Activated CD4-positive, alpha-beta T cell treated with anti-CD3 and anti-CD28 coated beads for 36 hours (primary cell): ENCODE data around the gene ZPR1. TPM values are rescaled to one million over a fixed set of nuclear protein-coding genes. Genes with fewer than 3 reads are reported as not detected.
"Not testable (repeated sequence)": the region's sequence is repeated elsewhere in the genome, so short reads cannot be mapped to it uniquely, and the experiment has no call there.

Experiments used
- ATAC-seq: fragments of 200-7000 bp; cut with Tn5 transposase; one replicate; pipeline ENCODE4 v1.10.0; 2021; ENCODE audit warnings: mild to moderate bottlenecking, moderate library complexity
- CTCF ChIA-PET: fragments of 350-600 bp; sonication (Branson Sonifier 250); formaldehyde crosslinking; loops from one replicate; lab custom pipeline; 2021; ENCODE audit warnings: antibody characterized with exemption; lab: Charles Lee
- POLR2A ChIA-PET: fragments of 350-600 bp; sonication (Branson Sonifier 250); formaldehyde crosslinking; loops from one replicate; lab custom pipeline; 2021; ENCODE audit warnings: antibody characterized with exemption, inconsistent platforms; lab: Charles Lee
- DNase-seq: peaks from one replicate; pipeline ENCODE4 v3.0.0-alpha.2; 2020
- H3K27ac Mint-ChIP-seq: one replicate; pipeline ENCODE4 v1.8.0; 2021; ENCODE audit warnings: mixed read lengths
- H3K27me3 Mint-ChIP-seq: one replicate; pipeline ENCODE4 v1.8.0; 2021; ENCODE audit warnings: mixed read lengths
- H3K36me3 Mint-ChIP-seq: one replicate; pipeline ENCODE4 v1.8.0; 2021; ENCODE audit warnings: low read depth, mixed read lengths
- H3K4me1 Mint-ChIP-seq: one replicate; pipeline ENCODE4 v1.8.0; 2021; ENCODE audit warnings: mixed read lengths
- H3K4me3 Mint-ChIP-seq: one replicate; pipeline ENCODE4 v1.8.0; 2021; ENCODE audit warnings: mild to moderate bottlenecking, moderate library complexity, mixed read lengths
- H3K9me3 Mint-ChIP-seq: one replicate; pipeline ENCODE4 v1.8.0; 2021; ENCODE audit warnings: low read depth, mixed read lengths
- intact Hi-C, 2 experiments: fragments of 100-400 bp; cut with DNase I in 1 of 2; cut with micrococcal nuclease in 1 of 2; formaldehyde crosslinking; loops; one replicate each; pipeline versions ENCODE4 v1.14.2 to v1.15.1; 2022 to 2024; cut with DNase I, micrococcal nuclease
- total RNA-seq, 2 experiments: library from RNA; stranded (reverse); gene quantifications; one replicate each; pipeline ENCODE4 v1.2.3, GENCODE V29; 2021

The ZPR1 gene
- total RNA-seq, 2 experiments from 2014 or later = 88.8 to 106 TPM

GRCh38 chr11:116804001-116804400, 16.2 kb upstream of the ZPR1 start:
- no peaks in the 10 kb centered on the region for H3K4me1 Mint-ChIP-seq
- no peaks in the 10 kb centered on the region for H3K9me3 Mint-ChIP-seq
- intact Hi-C loops = no loop called here
- ChIA-PET POLR2A (no interaction called here), CTCF (interaction anchor here (0.9 to 1.3 kb wide), 3 partner anchors 9 to 32 kb away, joined by 3 to 6 read pairs (median 4); partner anchors contain the start of gene APOA5)
- no peak overlapping the region for H3K4me3 Mint-ChIP-seq
- no peak for ATAC-seq
- H3K27me3 Mint-ChIP-seq = peaks cover 7% of the 10 kb centered on the region
- H3K36me3 Mint-ChIP-seq = no peaks in the 10 kb centered on the region
- H3K27ac Mint-ChIP-seq = no peak overlapping the region
- DNase-seq = no peak

- POLR2A ChIA-PET, H3K27ac Mint-ChIP-seq, intact Hi-C loops, H3K4me1 Mint-ChIP-seq, DNase-seq, H3K27me3 Mint-ChIP-seq, ATAC-seq, H3K4me3 Mint-ChIP-seq, H3K9me3 Mint-ChIP-seq, H3K36me3 Mint-ChIP-seq: not testable (repeated sequence)
- CTCF ChIA-PET = interaction anchor here (0.6 to 1.0 kb wide), 2 partner anchors 9 to 10 kb away, joined by 3 read pairs; partner anchors contain the start of gene APOA5
These were observed 13.8 kb upstream of the ZPR1 start for GRCh38 chr11:116801662-116802061.

DNA sequence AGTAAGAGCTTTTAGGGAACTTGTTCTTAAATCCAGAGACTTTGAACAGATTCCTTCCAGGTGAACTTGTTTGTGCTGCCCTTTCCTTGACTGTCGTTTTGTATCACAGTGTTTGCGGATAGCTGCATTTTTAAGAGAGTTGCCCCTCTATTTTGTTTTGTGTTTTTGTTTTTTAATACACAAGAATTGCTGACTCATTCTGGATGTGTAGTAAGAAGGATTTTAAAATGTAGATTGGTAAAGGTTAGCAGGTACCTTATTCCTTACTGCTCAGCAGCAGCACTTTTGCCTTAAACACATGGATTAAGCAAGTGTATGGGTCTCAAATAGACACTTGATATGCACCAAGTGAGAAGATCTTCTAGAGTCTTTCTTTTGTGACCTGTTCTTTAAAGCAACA, 12.8 kb upstream of the ZPR1 start:
- intact Hi-C loops = no loop called here
- H3K4me1 Mint-ChIP-seq = peaks cover 3% of the 10 kb centered on the region
- H3K4me3 Mint-ChIP-seq = no peak overlapping the region
- H3K36me3 Mint-ChIP-seq = no peaks in the 10 kb centered on the region
- ATAC-seq (no peak), DNase-seq (no peak)
- H3K9me3 Mint-ChIP-seq = no peaks in the 10 kb centered on the region
- no peak overlapping the region for H3K27ac Mint-ChIP-seq
- peaks cover 7% of the 10 kb centered on the region for H3K27me3 Mint-ChIP-seq
- ChIA-PET POLR2A (no interaction called here), CTCF (interaction anchor here (0.6 to 2.1 kb wide), 4 partner anchors 10 to 379 kb away, joined by 3 to 10 read pairs (median 3); partner anchors contain the start of gene APOA5)

GRCh38 chr11:116798368-116798767, 10.5 kb upstream of the ZPR1 start:
- Mint-ChIP-seq H3K27me3 (peaks cover 7% of the 10 kb centered on the region), H3K4me3 (no peak overlapping the region), H3K36me3 (no peaks in the 10 kb centered on the region), H3K9me3 (no peaks in the 10 kb centered on the region), H3K27ac (no peak overlapping the region), H3K4me1 (peaks cover 3% of the 10 kb centered on the region)
- ATAC-seq (peak; percentile 76), DNase-seq (no peak)
- intact Hi-C loops = no loop called here
- CTCF ChIA-PET = interaction anchor here (1.3 kb wide), 1 partner anchor 26 kb away, joined by 5 read pairs; the partner anchor contains the start of gene BUD13
- POLR2A ChIA-PET = no interaction called here

DNA sequence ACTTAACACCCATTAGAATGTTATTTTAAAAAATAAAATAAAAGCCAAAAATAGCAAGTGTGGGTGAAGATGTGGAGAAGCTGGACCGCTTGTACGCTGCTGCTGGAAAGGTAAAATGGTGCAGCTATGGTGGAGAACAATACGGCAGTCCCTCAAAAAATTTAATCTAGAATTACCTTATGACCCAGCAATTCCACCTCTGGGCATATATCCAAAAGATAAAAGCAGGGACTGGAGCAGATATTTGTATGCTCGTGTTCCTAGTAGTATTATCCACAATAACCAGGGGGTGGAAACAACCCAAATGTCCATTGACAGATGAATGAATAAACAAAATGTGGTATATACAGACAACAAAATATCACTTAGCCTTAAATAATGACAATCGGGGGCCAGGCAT, 10.0 kb upstream of the ZPR1 start:
- DNase-seq = no peak
- no peak for ATAC-seq
- intact Hi-C loops = no loop called here
- POLR2A ChIA-PET = no interaction called here
- Mint-ChIP-seq H3K36me3 (no peaks in the 10 kb centered on the region), H3K9me3 (no peaks in the 10 kb centered on the region), H3K4me3 (no peak overlapping the region), H3K27me3 (peaks cover 7% of the 10 kb centered on the region), H3K4me1 (peaks cover 3% of the 10 kb centered on the region), H3K27ac (no peak overlapping the region)
- CTCF ChIA-PET = no interaction called here

DNA sequence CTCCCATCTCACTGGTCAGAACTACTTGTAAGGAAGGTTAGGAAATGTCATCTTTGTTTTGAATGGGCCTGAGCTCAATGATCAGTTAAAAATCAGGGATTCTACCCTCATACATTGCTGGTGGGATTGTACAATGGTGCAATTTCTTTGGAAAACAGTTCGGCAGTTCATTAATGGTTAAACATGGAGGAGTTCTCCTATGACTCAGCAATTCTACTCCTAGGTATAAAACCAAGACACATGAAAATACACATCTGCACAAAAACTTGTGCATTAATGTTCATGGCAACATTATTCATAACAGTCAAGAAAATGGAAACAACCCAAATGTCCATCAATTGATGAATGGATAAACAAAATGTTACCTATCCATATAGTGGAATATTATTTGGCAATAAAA, 8.7 kb upstream of the ZPR1 start:
- Mint-ChIP-seq H3K4me3 (no peak overlapping the region), H3K36me3 (no peaks in the 10 kb centered on the region), H3K27me3 (peaks cover 7% of the 10 kb centered on the region), H3K27ac (no peak overlapping the region), H3K9me3 (no peaks in the 10 kb centered on the region), H3K4me1 (peaks cover 3% of the 10 kb centered on the region)
- ATAC-seq (no peak), DNase-seq (no peak)
- ChIA-PET CTCF (interaction anchor here (0.6 to 1.1 kb wide), 3 partner anchors 24 to 201 kb away, joined by 3 to 5 read pairs (median 3); partner anchors contain the start of gene BUD13), POLR2A (no interaction called here)
- intact Hi-C loops = no loop called here

GRCh38 chr11:116794851-116795250, 7.0 kb upstream of the ZPR1 start:
- POLR2A ChIA-PET = no interaction called here
- H3K9me3 Mint-ChIP-seq = no peaks in the 10 kb centered on the region

DNA sequence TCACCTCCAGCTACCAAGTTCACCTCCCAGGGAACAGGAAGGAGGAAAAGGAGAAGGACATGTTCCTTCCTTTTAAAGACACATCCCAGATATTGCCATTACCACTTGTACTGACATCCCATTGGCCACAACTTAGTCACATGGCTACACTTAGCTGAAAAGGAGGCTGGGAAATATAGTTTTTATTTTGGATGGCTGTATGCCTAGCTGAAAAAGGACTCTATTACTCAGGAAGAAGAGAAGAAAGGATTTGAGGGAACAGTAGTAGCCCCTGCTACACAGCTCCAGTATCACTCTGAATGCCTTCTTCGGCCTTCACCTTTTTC, 5.9 kb upstream of the ZPR1 start:
- no peaks in the 10 kb centered on the region for H3K36me3 Mint-ChIP-seq
- H3K4me3 Mint-ChIP-seq = no peak overlapping the region
- DNase-seq = no peak
- intact Hi-C loops = loop anchor here in 1 of 2 experiments (5.0 kb wide), 1 partner anchor 434 kb away; no protein-coding TSS in a partner anchor
- H3K27ac Mint-ChIP-seq = no peak overlapping the region
- no peak for ATAC-seq
- no peaks in the 10 kb centered on the region for H3K9me3 Mint-ChIP-seq
- POLR2A ChIA-PET = no interaction called here
- H3K27me3 Mint-ChIP-seq = no peaks in the 10 kb centered on the region
- peaks cover 8% of the 10 kb centered on the region for H3K4me1 Mint-ChIP-seq
- CTCF ChIA-PET = interaction anchor here (0.6 to 6.4 kb wide), 4 partner anchors 28 to 312 kb away, joined by 4 to 72 read pairs (median 14); partner anchors contain the start of gene APOA1

More at GRCh38 chr11:116794851-116795250, 7.0 kb upstream of the ZPR1 start:
- no peaks in the 10 kb centered on the region for H3K36me3 Mint-ChIP-seq
- ATAC-seq (no peak), DNase-seq (no peak)
- H3K4me3 Mint-ChIP-seq = no peak overlapping the region
- H3K27ac Mint-ChIP-seq = no peak overlapping the region
- peaks cover 3% of the 10 kb centered on the region for H3K27me3 Mint-ChIP-seq
- peaks cover 8% of the 10 kb centered on the region for H3K4me1 Mint-ChIP-seq
- intact Hi-C loops = loop anchor here in 1 of 2 experiments (5.0 kb wide), 1 partner anchor 432 kb away; no protein-coding TSS in a partner anchor
- CTCF ChIA-PET = interaction anchor here (0.7 to 6.4 kb wide), 5 partner anchors 41 to 492 kb away, joined by 3 to 72 read pairs (median 4); partner anchors contain the start of gene APOA1

GRCh38 chr11:116792869-116793771, 5.3 kb upstream of the ZPR1 start:
- no peaks in the 10 kb centered on the region for H3K9me3 Mint-ChIP-seq
- H3K36me3 Mint-ChIP-seq = no peaks in the 10 kb centered on the region
- POLR2A ChIA-PET = no interaction called here
- CTCF ChIA-PET = interaction anchor here (0.6 to 6.4 kb wide), 6 partner anchors 13 to 313 kb away, joined by 3 to 72 read pairs (median 8); partner anchors contain the start of gene APOA1
- H3K4me3 Mint-ChIP-seq = no peak overlapping the region
- no peak for DNase-seq
- no peaks in the 10 kb centered on the region for H3K27me3 Mint-ChIP-seq
- no peak overlapping the region for H3K27ac Mint-ChIP-seq
- intact Hi-C loops = loop anchor here in 1 of 2 experiments (5.0 kb wide), 1 partner anchor 434 kb away; no protein-coding TSS in a partner anchor
- ATAC-seq = no peak
- peaks cover 11% of the 10 kb centered on the region for H3K4me1 Mint-ChIP-seq

GRCh38 chr11:116792144-116792868, 4.5 kb upstream of the ZPR1 start:
- H3K27ac Mint-ChIP-seq = no peak overlapping the region
- H3K4me1 Mint-ChIP-seq = peaks cover 11% of the 10 kb centered on the region
- no peaks in the 10 kb centered on the region for H3K9me3 Mint-ChIP-seq
- H3K4me3 Mint-ChIP-seq = no peak overlapping the region
- no peaks in the 10 kb centered on the region for H3K27me3 Mint-ChIP-seq
- H3K36me3 Mint-ChIP-seq = peaks cover 1% of the 10 kb centered on the region
- ChIA-PET POLR2A (no interaction called here), CTCF (interaction anchor here (1.2 to 6.5 kb wide), 9 partner anchors 9 to 314 kb away, joined by 4 to 89 read pairs (median 10); partner anchors contain the start of gene APOA1)
- ATAC-seq (no peak), DNase-seq (no peak)
- intact Hi-C loops = loop anchor here in 1 of 2 experiments (5.0 kb wide), 1 partner anchor 435 kb away; no protein-coding TSS in a partner anchor

DNA sequence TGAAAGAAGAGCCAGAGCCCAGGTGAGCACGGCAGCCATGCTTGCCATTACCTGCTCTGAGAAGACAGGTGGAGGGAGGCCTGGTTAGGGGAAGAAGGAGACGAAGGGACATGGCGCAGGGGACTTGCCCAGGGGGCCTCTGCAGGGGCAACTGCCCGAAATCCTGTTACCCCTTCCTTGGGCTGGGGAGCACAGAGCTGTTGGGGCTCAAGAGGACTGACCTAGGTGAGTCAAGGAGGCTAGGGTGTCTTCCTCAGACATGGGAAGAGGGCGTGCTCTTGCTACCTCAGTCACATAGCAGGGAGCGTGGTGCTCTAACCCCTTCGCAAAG, 4.0 kb upstream of the ZPR1 start, which contains the start of gene APOA5:
TSS of gene APOA5 (minus strand) at position 67 of the 331 bp plus-strand sequence. CDS start at position 48, 19 bp downstream.
- POLR2A ChIA-PET = interaction anchor here (0.5 to 1.1 kb wide), 3 partner anchors 44 to 438 kb away, joined by 3 to 6 read pairs (median 5); no protein-coding TSS in a partner anchor
- CTCF ChIA-PET = interaction anchor here (0.6 to 6.5 kb wide), 37 partner anchors 9 to 439 kb away, joined by 3 to 89 read pairs (median 4); partner anchors contain the start of genes APOA1 and BUD13
- H3K4me3 Mint-ChIP-seq = no peak within 1 kb of the TSS
- H3K36me3 Mint-ChIP-seq = peaks cover 7% of the 10 kb centered on the region
- H3K9me3 Mint-ChIP-seq = no peaks in the 10 kb centered on the region
- H3K4me1 Mint-ChIP-seq = peaks cover 16% of the 10 kb centered on the region
- H3K27me3 Mint-ChIP-seq = no peaks in the 10 kb centered on the region
- no peak within 1 kb of the TSS for H3K27ac Mint-ChIP-seq
- intact Hi-C loops = loop anchor here (1.0 to 5.0 kb wide), 3 partner anchors 45 to 436 kb away; no protein-coding TSS in a partner anchor
- ATAC-seq = no peak
- no peak for DNase-seq
